Breast epithelium (tissue), 4 donors: ENCODE measurements around the gene DHX58. TPM values are rescaled to one million over a fixed set of nuclear protein-coding genes. Genes with fewer than 3 reads are reported as not detected.
A peak's percentile ranks its signal among the peaks of the same experiment; 100 is the strongest.

ENCODE experiments used
- DNase-seq, 2 donors: peaks; one replicate each; pipeline ENCODE4 v3.0.0-alpha.2; 2019; ENCODE audit warnings: low spot score in 2 of 2
- H3K27ac ChIP-seq, 2 donors: fragments of 200-600 bp; sonication (generic) in 1 of 2; one replicate each; pipeline ENCODE4 v1.5.1; 2016 to 2019; ENCODE audit warnings: mild to moderate bottlenecking in 1 of 2
- H3K27me3 ChIP-seq, 2 donors: fragments of 200-600 bp; sonication (generic) in 1 of 2; one replicate each; pipeline versions ENCODE4 v1.5.1 to v1.6.0; 2017 to 2019; ENCODE audit warnings: control low read depth in 1 of 2, mild to moderate bottlenecking in 1 of 2
- H3K36me3 ChIP-seq: fragments of 200-600 bp; one replicate; pipeline ENCODE4 v1.5.1; 2019
- H3K4me1 ChIP-seq, 2 donors: fragments of 200-600 bp; sonication (generic); one replicate each; pipeline ENCODE4 v1.5.1; 2016 to 2019; ENCODE audit warnings: control low read depth in 1 of 2
- H3K4me3 ChIP-seq, 3 donors: fragments of 200-600 bp; sonication (generic); 1 replicate in 2 of 3; 2 replicates in 1 of 3; pipeline ENCODE4 v1.5.1; 2016 to 2019; ENCODE audit warnings: mild to moderate bottlenecking in 3 of 3, moderate library complexity in 2 of 3
- H3K9me3 ChIP-seq, 2 donors: fragments of 200-600 bp; sonication (generic) in 1 of 2; one replicate each; pipeline ENCODE4 v1.5.1; 2016 to 2019; ENCODE audit warnings: control low read depth in 1 of 2
- POLR2A ChIP-seq: fragments of 450-650 bp; IDR thresholded peaks from one replicate; pipeline ENCODE4 v1.6.1; 2016; ENCODE audit warnings: antibody characterized with exemption, mild to moderate bottlenecking, moderate library complexity
- POLR2AphosphoS5 ChIP-seq, 3 donors: sonication (generic); formaldehyde crosslinking; IDR thresholded peaks; one replicate each; pipeline ENCODE4 v1.6.1; 2017; ENCODE audit warnings: antibody characterized with exemption in 3 of 3
- intact Hi-C: fragments of 100-400 bp; cut with DNase I; formaldehyde crosslinking; loops from one replicate; pipeline ENCODE4 v1.15.1; 2023; ENCODE audit warnings: low total_unique reads
- total RNA-seq, 3 donors: library from RNA; depleted of rRNA; stranded (reverse); fragments of >200 nt; gene quantifications; one replicate each; pipeline ENCODE4 v1.1.0, GENCODE V29; 2016
- TF ChIP-seq, protein P1 (sequence below), 3 donors: fragments of 450-650 bp; IDR thresholded peaks; one replicate each; pipeline ENCODE4 v1.5.1; 2016 to 2017; ENCODE audit warnings: antibody characterized with exemption in 3 of 3, mild to moderate bottlenecking in 3 of 3, moderate library complexity in 3 of 3

The DHX58 gene
- total RNA-seq, 3 donors from 2014 or later, result 13.1 to 22.8 (median 13.4) TPM

DNA sequence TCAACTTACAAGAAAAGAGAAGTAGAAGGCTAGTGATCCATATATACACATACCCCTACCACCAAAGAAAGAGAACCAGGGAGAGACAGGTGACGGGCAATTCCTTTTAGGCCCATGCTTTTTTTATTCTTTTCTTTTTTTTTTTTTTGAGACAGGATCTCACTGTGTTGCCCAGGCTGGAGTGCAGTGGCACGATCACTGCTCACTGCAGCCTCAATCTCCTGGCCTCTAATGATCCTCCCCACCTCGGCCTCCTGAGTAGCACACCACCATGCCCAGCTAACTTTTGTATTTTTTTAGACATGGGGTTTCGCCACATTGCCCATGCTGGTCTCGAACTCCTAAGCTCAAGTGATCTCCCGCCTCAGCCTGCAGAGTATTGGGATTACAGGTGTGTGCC, 14.9 kb upstream of the DHX58 start:
- H3K4me3 ChIP-seq, result no peak overlapping the region
- TF ChIP-seq, protein P1, sequence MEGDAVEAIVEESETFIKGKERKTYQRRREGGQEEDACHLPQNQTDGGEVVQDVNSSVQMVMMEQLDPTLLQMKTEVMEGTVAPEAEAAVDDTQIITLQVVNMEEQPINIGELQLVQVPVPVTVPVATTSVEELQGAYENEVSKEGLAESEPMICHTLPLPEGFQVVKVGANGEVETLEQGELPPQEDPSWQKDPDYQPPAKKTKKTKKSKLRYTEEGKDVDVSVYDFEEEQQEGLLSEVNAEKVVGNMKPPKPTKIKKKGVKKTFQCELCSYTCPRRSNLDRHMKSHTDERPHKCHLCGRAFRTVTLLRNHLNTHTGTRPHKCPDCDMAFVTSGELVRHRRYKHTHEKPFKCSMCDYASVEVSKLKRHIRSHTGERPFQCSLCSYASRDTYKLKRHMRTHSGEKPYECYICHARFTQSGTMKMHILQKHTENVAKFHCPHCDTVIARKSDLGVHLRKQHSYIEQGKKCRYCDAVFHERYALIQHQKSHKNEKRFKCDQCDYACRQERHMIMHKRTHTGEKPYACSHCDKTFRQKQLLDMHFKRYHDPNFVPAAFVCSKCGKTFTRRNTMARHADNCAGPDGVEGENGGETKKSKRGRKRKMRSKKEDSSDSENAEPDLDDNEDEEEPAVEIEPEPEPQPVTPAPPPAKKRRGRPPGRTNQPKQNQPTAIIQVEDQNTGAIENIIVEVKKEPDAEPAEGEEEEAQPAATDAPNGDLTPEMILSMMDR (IDR thresholded peaks at IDR 0.05), result no peak
- TF ChIP-seq POLR2A (no peak), POLR2AphosphoS5 (IDR thresholded peaks at IDR 0.05) (no peak)
- no peaks in the 10 kb centered on the region for H3K4me1 ChIP-seq
- DNase-seq, result no peak
- no peak overlapping the region for H3K27ac ChIP-seq
- intact Hi-C loops, result no loop called here
- peaks cover 8% of the 10 kb centered on the region for H3K36me3 ChIP-seq
- no peaks in the 10 kb centered on the region for H3K9me3 ChIP-seq
- no peaks in the 10 kb centered on the region for H3K27me3 ChIP-seq

DNA sequence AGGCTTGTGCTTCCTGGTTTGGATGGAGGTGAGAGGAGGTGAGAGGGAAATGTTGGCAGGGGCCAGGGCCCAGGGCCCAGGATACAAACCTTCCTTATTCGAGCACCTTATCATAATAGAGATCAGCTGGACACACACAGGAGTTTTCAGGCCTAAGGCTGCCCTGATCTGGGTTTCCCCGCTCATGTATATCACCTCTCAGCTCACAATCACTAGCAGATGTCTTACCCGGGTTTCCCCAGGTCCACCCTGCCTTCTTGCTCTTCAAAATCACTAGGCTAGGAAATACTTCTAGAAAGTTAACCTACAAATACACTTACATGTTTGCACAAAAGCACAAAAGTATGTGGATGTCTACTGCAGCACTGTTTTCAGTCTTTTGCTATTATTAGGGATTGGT, 14.3 kb upstream of the DHX58 start:
- intact Hi-C loops, result no loop called here
- peaks cover 8% of the 10 kb centered on the region for H3K36me3 ChIP-seq
- no peak for DNase-seq

DNA sequence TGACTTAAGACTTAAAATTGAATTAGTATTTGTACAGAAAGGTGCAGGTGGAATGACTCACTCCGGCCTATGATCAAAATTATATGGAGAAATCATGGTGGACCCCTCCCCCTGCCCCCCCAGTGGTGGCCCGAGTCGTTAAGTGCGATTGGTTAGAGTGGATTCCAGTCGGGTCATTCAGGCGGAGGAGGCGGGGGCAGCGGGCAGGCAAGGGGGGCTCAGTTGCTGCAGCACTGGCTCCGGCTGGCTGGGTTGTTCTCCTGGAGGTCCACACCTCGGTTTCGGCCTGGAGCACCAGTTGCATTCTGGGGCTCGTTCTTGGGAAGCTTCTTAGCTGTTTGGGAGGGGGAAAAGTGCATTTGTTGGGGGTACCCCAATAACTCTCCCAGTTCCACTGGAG, 13.1 kb upstream of the DHX58 start:
- H3K4me3 ChIP-seq, result no peak overlapping the region
- peaks cover 8% of the 10 kb centered on the region for H3K36me3 ChIP-seq
- no peak for DNase-seq
- no peak overlapping the region for H3K27ac ChIP-seq
- intact Hi-C loops, result no loop called here
- peaks cover 0 to 4% of the 10 kb centered on the region in 2 donors for H3K4me1 ChIP-seq
- no peaks in the 10 kb centered on the region for H3K9me3 ChIP-seq
- no peaks in the 10 kb centered on the region for H3K27me3 ChIP-seq
- TF ChIP-seq POLR2A (no peak), POLR2AphosphoS5 (IDR thresholded peaks at IDR 0.05) (no peak)
- TF ChIP-seq, protein P1 (IDR thresholded peaks at IDR 0.05), result no peak

More for the DNA sequence above, 14.3 kb upstream of the DHX58 start:
- no peaks in the 10 kb centered on the region for H3K27me3 ChIP-seq
- H3K4me3 ChIP-seq, result no peak overlapping the region
- no peaks in the 10 kb centered on the region for H3K4me1 ChIP-seq
- TF ChIP-seq POLR2A (no peak), POLR2AphosphoS5 (IDR thresholded peaks at IDR 0.05) (no peak)
- TF ChIP-seq, protein P1 (IDR thresholded peaks at IDR 0.05), result no peak
- H3K9me3 ChIP-seq, result no peaks in the 10 kb centered on the region
- H3K27ac ChIP-seq, result no peak overlapping the region

DNA sequence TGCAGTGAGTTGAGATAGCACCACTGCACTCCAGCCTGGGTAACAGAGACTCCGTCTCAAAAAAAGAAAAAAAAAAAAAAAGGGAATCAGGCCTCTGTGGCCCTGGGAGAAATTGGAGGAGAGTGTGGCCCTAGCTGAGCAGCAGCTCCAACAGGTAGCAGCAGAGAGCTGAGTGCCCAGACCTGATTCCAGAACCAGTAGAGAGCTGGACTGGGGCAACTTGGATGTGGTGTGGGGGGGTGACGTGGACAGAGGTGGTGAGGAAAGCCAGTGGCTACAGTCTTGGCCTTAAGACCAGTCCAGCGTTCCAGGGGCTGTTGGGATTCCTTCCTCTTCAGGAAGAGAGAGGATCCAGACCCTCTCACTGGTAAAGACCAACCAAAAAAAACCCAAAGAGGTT, 11.7 kb upstream of the DHX58 start:
- Histone ChIP-seq H3K36me3 (peaks cover 3% of the 10 kb centered on the region), H3K27ac (no peak overlapping the region), H3K4me3 (no peak overlapping the region), H3K9me3 (no peaks in the 10 kb centered on the region), H3K27me3 (no peaks in the 10 kb centered on the region), H3K4me1 (peaks cover 0 to 4% of the 10 kb centered on the region in 2 donors)
- no peak for DNase-seq
- intact Hi-C loops, result no loop called here
- no peak for TF ChIP-seq POLR2AphosphoS5 (IDR thresholded peaks at IDR 0.05)
- TF ChIP-seq, protein P1 (IDR thresholded peaks at IDR 0.05), result no peak
- TF ChIP-seq POLR2A, result no peak

DNA sequence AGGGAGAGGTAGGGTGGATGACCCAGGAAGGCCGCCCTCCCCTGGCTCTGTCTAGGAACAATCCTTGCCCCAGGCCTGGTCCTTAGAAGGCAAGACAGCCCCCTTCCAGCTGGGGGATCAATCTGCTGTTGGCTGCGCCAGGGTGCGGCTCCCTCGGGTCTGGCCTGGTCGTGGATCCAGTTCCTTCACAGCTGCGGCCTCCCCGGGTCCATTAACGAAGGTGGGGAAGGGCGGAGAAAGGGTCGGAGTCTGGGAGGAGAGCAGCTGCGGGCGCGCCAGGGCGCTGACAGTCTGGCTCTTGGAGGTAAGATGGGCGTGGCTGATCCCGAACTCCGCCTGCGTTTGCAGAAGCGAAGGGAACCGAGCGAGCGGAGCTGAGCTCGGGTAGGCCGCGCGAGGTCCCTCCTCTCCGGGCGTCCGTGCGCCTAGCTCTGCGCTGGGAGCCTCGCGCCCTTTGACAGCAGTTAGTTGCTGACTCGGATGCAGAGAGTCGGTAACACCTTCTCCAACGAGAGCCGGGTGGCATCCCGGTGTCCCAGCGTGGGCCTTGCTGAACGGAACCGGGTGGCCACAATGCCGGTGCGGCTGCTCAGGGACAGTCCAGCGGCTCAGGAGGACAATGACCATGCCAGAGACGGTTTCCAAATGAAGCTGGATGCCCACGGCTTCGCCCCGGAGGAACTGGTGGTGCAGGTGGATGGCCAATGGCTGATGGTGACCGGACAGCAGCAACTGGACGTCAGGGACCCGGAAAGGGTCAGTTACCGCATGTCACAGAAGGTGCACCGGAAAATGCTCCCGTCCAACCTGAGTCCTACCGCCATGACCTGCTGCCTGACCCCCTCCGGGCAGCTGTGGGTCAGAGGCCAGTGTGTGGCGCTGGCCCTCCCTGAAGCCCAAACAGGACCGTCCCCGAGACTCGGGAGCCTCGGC, 10.1 kb upstream of the DHX58 start, which contains the start of gene HSPB9:
HSPB9 (plus strand) TSS at position 434 of the 933 bp plus-strand sequence; CDS start at position 481, 47 bp downstream.
- intact Hi-C loops, result no loop called here
- H3K36me3 ChIP-seq, result no peaks in the 10 kb centered on the region
- peak within 1 kb of the TSS in 2 of 3 donors; percentile 76 to 84 for H3K4me3 ChIP-seq
- no peaks in the 10 kb centered on the region for H3K27me3 ChIP-seq
- no peaks in the 10 kb centered on the region for H3K9me3 ChIP-seq
- peaks cover 0 to 4% of the 10 kb centered on the region in 2 donors for H3K4me1 ChIP-seq
- DNase-seq, result peak in 1 of 2 donors; percentile 41
- peak within 1 kb of the TSS; percentile 13 to 61 for H3K27ac ChIP-seq
- TF ChIP-seq POLR2AphosphoS5 (IDR thresholded peaks at IDR 0.05) (no peak), POLR2A (no peak)
- TF ChIP-seq, protein P1 (IDR thresholded peaks at IDR 0.05), result no peak
